ENCODE results near the gene HAUS3.

- TF ChIP-seq, protein P1, sequence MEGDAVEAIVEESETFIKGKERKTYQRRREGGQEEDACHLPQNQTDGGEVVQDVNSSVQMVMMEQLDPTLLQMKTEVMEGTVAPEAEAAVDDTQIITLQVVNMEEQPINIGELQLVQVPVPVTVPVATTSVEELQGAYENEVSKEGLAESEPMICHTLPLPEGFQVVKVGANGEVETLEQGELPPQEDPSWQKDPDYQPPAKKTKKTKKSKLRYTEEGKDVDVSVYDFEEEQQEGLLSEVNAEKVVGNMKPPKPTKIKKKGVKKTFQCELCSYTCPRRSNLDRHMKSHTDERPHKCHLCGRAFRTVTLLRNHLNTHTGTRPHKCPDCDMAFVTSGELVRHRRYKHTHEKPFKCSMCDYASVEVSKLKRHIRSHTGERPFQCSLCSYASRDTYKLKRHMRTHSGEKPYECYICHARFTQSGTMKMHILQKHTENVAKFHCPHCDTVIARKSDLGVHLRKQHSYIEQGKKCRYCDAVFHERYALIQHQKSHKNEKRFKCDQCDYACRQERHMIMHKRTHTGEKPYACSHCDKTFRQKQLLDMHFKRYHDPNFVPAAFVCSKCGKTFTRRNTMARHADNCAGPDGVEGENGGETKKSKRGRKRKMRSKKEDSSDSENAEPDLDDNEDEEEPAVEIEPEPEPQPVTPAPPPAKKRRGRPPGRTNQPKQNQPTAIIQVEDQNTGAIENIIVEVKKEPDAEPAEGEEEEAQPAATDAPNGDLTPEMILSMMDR (IDR thresholded peaks at IDR 0.05; ENCODE audit: low read length) = no peak
- no peak for TF ChIP-seq EZH2 (optimal IDR thresholded peaks at IDR 0.05; ENCODE audit: low read depth, low read length)
Measured at GRCh38 chr4:2261110-2261852, 19.4 kb upstream of the HAUS3 start.
